ENCODE measurements around the gene NDST3. TPM values are rescaled to one million over a fixed set of nuclear protein-coding genes. Genes with fewer than 3 reads are reported as not detected.
A peak's percentile ranks its signal among the peaks of the same experiment; 100 is the strongest.

The NDST3 gene
- total RNA-seq (2014; rRNA removed; shearing (Covaris generic)): 0.59 and 0.60 TPM in 2 replicates
- 0.09 and 0.10 TPM in 2 replicates for polyA plus RNA-seq (2015; cell fraction: cytosol; rRNA removed)
- polyA plus RNA-seq (2015; cell fraction: nucleus; rRNA removed): 0.07 and 0.12 TPM in 2 replicates

- peak; percentile 77 for DNase-seq (ENCODE audit: low read depth)
Observed at GRCh38 chr4:118034053-118034785, at the start of gene NDST3. NDST3 (plus strand) TSS chr4:118034486; CDS start chr4:118053911, 19,425 bp downstream.

GRCh38 chr4:117986321-117986720, 48.0 kb upstream of the NDST3 start:
- no peak for DNase-seq (ENCODE audit: low read depth)

GRCh38 chr4:117987464-117987863, 46.8 kb upstream of the NDST3 start:
- no peak for DNase-seq (ENCODE audit: low read depth)

DNA sequence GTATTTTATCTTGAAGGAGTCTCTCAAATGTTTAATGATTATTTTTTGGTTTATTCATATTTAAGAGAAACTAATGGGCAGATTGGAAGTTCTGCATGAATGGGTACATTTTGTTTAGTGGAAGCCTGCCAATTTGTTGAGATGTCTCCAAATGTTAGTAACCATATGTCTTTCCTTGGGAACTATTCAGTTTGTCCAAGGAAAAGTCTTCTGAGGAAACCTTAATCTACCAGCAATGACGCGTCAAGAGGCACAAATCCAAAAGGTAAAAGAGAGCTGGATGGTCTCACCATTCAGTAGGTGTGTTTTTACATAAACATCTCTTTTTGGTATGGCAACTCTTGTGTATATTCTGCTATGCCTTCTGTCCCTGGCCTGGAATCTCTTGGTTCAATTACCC, 37.4 kb upstream of the NDST3 start:
- DNase-seq (ENCODE audit: low read depth): no peak

DNA sequence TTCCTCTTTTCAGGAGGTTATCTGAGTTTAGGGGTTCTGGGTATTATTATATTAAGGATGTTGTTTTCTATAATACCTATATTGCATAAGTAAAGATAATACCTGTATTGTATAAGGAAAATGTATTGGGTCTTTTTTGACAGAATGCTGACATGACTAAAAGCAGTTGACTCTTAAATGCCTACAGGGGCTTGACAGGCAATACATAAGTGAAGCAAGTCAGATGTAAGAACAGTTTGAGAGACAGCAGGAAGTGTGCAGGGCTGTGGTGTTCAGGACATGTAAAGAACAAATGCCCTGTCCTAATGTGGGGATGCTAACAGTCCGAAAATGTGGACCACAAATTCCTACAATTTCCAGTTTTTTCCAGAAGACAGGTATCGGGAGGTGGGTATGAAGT, 30.2 kb upstream of the NDST3 start:
- DNase-seq (ENCODE audit: low read depth): no peak

- no peak for DNase-seq (ENCODE audit: low read depth)
Observed at GRCh38 chr4:118005883-118006282, 28.4 kb upstream of the NDST3 start.

DNA sequence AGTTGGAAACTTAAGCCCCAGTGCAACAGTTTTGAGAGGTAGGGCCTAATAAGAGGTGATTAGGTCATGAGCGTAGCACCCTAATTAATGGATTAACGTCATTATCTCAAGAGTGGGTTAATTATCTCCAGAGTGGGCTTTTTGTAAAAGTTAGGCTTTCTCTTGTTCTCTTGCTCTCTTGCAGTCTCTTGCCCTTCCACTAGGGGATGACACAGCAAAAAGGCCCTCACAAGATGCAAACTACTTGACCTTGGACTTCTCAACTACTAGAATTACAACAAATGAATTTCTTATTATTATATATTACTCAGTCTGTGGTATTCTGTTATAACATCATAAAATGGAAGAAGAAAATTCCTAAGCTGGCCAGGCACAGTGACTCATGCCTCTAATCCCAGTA, 22.1 kb upstream of the NDST3 start:
- peak; percentile 30 for DNase-seq (ENCODE audit: low read depth)

GRCh38 chr4:118014831-118015230, 19.5 kb upstream of the NDST3 start:
- DNase-seq (ENCODE audit: low read depth): no peak

DNA sequence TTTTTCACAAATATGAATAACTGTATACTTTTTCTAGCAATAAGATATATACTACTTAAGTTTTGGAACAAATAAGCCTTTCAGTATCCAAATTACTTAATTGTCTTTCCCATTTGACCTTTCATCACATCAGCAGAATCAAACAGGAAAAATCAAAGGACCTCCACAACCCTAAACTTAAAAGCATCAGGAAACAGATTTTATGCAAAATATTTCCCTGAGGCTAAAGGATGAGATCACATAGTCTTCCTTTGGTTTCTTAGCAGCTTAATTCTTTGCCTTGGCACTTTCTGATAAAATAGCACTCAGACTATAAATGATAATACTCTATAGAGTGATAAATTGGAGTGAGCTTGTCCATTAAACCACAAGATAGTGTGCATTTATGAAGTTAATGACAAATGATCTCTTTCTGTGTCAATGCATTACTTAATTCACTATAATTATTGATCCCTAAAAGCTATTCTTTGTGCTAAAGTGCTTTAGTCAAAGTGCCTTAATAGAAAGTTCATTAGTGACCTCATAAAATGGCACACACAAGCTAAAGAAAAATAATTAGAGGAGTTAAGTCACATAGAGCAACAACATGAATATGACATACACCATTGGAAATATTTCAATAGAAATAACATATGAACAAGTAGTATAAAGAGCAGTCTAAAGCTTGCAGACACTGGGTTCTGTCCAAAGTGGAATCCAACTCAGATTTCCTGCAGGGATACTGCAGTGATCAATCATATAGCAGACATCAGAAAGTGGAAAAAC, 15.7 kb upstream of the NDST3 start:
- no peak for DNase-seq (ENCODE audit: low read depth)

DNA sequence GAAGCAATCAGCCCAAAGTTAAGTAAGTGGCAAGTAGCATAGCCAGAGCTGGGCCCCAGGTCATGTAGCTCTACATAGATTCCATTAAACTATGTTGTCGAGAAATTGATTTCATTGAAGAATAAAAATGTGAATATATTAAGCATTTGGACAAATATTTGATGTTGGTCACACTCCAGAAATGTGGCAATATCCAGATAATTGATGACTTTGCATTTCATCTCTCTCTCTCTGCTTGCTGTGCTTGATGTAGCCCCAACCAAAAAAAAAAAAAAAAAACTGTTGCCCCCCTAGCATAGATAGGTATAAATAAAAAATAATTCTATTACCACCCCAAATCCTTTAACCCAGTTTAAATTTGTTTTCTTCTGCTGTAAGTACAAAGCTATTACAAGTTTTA, 7.5 kb upstream of the NDST3 start:
- DNase-seq (ENCODE audit: low read depth): no peak

GRCh38 chr4:118029224-118029623, 5.1 kb upstream of the NDST3 start:
- DNase-seq (ENCODE audit: low read depth): no peak

DNA sequence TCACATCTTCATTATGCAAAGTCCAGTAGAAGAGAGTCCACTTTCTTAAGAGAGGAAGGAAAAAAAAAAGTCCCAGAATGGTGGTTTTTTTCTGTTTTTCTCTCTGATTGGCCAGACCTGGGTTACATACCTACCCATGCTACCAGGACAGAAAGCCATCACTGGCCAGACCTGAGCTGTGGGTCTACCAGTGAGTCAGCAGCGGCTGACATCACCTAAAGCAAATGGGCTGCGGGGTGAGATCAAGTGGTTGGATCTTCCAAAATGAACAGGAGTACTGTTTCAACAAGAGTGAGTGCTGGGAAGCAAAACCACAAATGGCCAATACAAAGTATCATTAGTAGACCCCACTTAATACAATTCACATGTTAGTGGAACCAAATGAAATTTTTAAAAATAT, 1.6 kb upstream of the NDST3 start:
- peak; percentile 68 for DNase-seq (ENCODE audit: low read depth)

- peak; percentile 73 for DNase-seq (ENCODE audit: low read depth)
Observed at GRCh38 chr4:118033148-118034052, 886 bp upstream of the NDST3 start.

DNA sequence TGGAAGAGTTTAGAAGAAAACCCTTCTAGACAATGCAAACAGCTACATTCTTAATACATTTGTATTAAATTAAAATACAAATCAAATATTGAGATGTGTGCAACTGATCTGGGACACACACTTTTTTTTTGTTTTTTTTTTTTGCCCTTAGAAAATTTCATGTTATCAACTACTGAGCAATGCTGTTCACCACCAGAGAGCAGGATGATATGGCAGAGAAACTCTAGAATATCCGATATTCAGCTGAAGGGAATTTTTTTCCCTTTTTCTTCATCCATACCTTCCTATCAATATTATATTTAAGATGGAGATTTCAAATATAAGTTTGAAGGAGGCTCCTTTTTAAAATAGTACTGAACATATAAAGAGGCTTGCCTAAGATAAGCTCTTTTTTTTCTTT, 1.0 kb downstream of the NDST3 start:
- DNase-seq (ENCODE audit: low read depth): no peak

DNA sequence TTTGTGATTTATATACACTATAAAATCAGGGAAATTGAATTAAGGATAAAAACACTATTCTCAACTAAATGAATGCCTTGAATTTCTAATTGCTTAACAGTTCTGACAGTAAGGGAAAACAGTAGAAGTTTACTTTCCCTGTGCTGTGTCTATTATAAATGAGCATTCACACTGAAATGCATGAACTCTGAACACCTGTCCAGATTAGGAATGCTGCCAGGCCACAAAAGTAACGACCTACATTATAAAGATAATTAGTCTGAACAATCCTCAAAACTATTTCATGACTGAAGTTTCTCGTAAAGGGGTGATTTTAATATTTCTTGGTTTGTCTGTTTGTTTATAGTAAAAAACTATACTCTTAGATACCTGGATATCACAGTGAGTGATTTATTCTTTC, 2.0 kb downstream of the NDST3 start:
- no peak for DNase-seq (ENCODE audit: low read depth)

DNA sequence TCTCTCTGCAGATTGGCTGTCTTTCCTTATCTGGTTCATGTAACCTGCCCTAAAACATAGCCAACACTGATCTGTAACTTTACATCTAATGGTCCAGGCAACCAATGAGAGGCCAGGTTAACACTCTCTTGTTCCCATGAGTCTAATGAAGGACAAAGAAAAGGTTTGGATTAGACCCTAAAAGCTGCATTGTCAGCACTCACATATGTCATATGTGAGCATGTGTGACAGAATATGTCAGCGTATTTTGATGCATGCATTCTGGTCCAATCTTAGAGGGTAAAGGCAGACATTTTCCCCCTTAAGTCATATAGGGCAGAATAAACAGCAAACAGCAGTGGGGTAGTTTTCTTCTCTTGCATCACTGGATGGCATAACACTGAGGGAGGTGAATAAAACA, 3.7 kb downstream of the NDST3 start:
- no peak for DNase-seq (ENCODE audit: low read depth)

- no peak for DNase-seq (ENCODE audit: low read depth)
Observed at GRCh38 chr4:118046323-118046722, 12.0 kb downstream of the NDST3 start.

DNA sequence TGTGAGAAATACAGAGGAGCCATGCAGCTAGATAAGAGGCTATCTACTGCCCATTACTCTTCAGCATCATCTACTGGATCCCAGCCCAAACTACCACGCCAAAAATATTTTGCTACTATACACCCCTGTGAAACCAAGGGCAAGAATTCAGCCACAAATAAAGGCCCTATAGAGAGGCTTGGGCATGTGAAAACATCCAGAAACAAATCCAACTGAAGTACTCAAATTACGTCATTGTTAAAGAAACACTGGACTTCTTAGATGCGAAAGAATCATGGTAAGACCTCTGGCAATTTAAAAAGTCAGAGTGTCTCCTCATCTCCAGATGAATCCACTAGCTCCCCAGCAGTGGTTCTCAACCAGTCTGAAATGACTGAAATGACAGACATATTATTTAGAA, 12.8 kb downstream of the NDST3 start:
- DNase-seq (ENCODE audit: low read depth): no peak

GRCh38 chr4:118058955-118059354, 24.7 kb downstream of the NDST3 start:
- DNase-seq (ENCODE audit: low read depth): no peak

DNA sequence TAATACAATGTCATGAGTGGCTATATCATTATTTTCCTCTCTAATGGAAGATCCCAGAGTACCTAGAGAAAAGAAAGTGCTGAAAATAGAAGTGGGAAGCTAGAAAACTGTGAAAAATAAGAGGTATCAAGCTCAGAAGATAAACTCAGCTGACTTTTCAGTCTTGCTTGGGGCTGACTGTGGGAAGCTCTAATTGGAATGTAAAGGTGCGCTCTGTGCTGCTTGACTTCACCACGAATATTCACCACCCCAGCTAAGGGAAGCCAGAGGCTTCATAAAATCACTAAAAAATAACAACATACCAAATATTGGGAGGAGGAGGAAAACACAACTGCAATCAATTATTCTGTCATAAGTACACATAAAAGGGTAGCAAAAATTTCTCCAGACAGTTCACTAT, 25.1 kb downstream of the NDST3 start:
- no peak for DNase-seq (ENCODE audit: low read depth)

- peak; percentile 37 for DNase-seq (ENCODE audit: low read depth)
Observed at GRCh38 chr4:118076958-118077766, 42.9 kb downstream of the NDST3 start.

Measured in HT1080 (cell line).